RWPE2 (cell line): ENCODE results near the gene TINCR.

Experiments used
- ATAC-seq: fragments of 200-7000 bp; cut with Tn5 transposase; 3 replicates; pipeline ENCODE4 v1.9.1; 2021; ENCODE audit warnings: low read depth
- DNase-seq: peaks from one replicate; pipeline ENCODE4 v3.0.0-alpha.2; 2020; ENCODE audit warnings: low spot score
- H3K27ac ChIP-seq: fragments of 450-650 bp; 2 replicates; pipeline ENCODE4 v1.5.1; 2017; ENCODE audit warnings: mild to moderate bottlenecking; ENCODE audit not compliant: poor library complexity, severe bottlenecking
- H3K27me3 ChIP-seq: fragments of 250-450 bp; sonication (Bioruptor Pico); 2 replicates; pipeline ENCODE4 v1.5.1; 2021; ENCODE audit warnings: mild to moderate bottlenecking, moderate library complexity; ENCODE audit not compliant: insufficient read depth, poor library complexity, severe bottlenecking
- H3K36me3 ChIP-seq: fragments of 250-450 bp; sonication (Bioruptor Pico); 2 replicates; pipeline ENCODE4 v1.5.1; 2020; ENCODE audit warnings: low read depth, mild to moderate bottlenecking, moderate library complexity
- H3K4me1 ChIP-seq: fragments of 250-450 bp; sonication (Bioruptor Pico); 2 replicates; pipeline ENCODE4 v1.5.1; 2021; ENCODE audit warnings: mild to moderate bottlenecking, moderate library complexity; ENCODE audit not compliant: insufficient read depth, poor library complexity, severe bottlenecking
- H3K4me3 ChIP-seq: fragments of 250-450 bp; sonication (Bioruptor Pico); 2 replicates; pipeline ENCODE4 v1.5.1; 2021; ENCODE audit warnings: mild to moderate bottlenecking, moderate library complexity; ENCODE audit not compliant: severe bottlenecking
- H3K9me3 ChIP-seq: fragments of 250-450 bp; sonication (Bioruptor Pico); 2 replicates; pipeline ENCODE4 v1.5.1; 2021; ENCODE audit warnings: mild to moderate bottlenecking, moderate library complexity; ENCODE audit not compliant: severe bottlenecking
- CTCF ChIP-seq: fragments of 450-650 bp; IDR thresholded peaks from one replicate; pipeline ENCODE4 v1.5.1; 2017; ENCODE audit warnings: mild to moderate bottlenecking, moderate library complexity; ENCODE audit not compliant: poor library complexity, severe bottlenecking

TINCR gene

DNA sequence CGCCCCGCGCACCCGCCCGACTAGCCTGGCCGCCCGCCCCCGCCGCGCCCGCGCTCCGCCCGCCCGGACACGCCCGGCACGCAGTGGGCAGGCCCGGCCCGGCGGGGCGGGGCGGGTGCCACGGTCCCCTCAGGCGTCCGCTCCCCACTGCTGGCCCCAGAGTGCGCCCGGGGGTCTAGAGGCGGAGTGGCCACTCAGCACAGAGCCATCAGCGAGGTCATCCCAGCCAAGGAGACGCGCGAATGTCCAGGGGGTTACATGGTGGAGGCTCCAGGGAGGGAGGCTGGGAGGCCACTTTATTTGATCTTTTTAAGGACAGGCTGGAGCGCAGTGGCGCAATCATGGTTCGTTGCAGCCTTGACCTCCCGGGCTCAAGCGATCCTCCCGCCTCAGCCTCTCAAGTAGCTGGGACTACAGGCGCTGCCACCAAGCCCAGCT lies 236 bp upstream of the TINCR start:
- no peak for DNase-seq
- no peak for ATAC-seq
- TF ChIP-seq CTCF, result no peak
- peaks cover 14% of the 10 kb centered on the region for H3K27me3 ChIP-seq
- H3K36me3 ChIP-seq, result no peaks in the 10 kb centered on the region
- peak overlapping the region; percentile 17 for H3K4me3 ChIP-seq
- no peaks in the 10 kb centered on the region for H3K4me1 ChIP-seq
- H3K9me3 ChIP-seq, result no peaks in the 10 kb centered on the region
- no peak overlapping the region for H3K27ac ChIP-seq

DNA sequence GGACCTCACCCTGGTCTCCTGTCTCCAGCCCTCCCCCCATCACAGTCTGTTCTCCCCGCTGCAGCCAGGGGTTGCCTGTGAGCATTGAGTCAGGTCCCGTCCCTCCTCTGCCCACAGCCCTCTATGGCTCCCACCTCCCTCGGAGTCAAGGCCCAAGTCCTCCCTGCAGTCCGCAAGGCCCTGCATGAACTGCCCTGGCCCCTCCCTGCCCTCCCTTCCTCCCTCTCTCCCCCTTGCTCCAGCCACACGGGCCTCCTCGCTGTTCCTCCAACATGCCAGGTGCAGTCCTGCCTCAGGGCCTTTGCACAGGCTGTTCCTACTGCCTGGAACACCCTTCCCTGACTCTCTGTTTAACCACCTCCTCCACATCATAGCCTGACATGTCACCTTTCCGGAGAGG lies 2.8 kb downstream of the TINCR start:
- Histone ChIP-seq H3K9me3 (no peaks in the 10 kb centered on the region), H3K27ac (no peak overlapping the region), H3K36me3 (no peaks in the 10 kb centered on the region), H3K4me3 (no peak overlapping the region), H3K27me3 (peaks cover 14% of the 10 kb centered on the region), H3K4me1 (no peaks in the 10 kb centered on the region)
- TF ChIP-seq CTCF, result no peak
- ATAC-seq, result no peak
- no peak for DNase-seq

DNA sequence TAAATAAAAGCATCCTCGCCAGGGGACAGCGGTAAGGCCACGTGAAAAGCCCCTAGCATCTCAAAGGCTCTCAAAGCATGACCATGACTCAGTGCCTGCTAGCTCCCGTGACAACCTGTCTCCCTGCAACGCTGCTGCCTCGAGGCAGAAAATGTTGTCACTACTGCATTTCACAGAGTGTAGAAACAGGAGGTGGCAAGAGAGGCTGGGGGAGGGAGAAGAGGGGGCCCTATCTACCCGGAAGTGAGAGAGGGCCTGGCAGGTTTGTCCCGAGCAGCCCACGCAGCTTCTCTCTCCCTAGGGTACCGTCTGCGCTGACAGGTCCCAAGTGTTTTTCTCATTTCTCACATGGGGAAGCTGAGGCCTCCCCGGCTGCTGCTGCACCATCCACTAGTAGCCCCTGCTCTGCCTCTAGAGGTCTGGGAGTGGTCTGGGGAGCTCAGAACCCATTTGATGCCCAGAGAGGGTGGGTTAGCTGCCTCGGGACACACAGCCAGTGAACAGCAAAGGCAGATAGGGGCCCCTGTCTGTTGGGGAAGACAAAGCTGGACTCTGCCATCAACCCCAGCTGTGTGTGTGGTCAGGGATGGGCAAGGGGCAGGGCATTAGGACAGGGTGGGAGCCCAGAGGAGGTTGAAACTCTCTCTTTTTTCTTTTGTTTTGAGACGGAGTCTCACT lies 3.7 kb downstream of the TINCR start:
- Histone ChIP-seq H3K4me1 (no peaks in the 10 kb centered on the region), H3K27ac (no peak overlapping the region), H3K9me3 (no peaks in the 10 kb centered on the region), H3K36me3 (no peaks in the 10 kb centered on the region), H3K27me3 (peaks cover 14% of the 10 kb centered on the region), H3K4me3 (no peak overlapping the region)
- DNase-seq (no peak), ATAC-seq (no peak)
- TF ChIP-seq CTCF, result no peak

DNA sequence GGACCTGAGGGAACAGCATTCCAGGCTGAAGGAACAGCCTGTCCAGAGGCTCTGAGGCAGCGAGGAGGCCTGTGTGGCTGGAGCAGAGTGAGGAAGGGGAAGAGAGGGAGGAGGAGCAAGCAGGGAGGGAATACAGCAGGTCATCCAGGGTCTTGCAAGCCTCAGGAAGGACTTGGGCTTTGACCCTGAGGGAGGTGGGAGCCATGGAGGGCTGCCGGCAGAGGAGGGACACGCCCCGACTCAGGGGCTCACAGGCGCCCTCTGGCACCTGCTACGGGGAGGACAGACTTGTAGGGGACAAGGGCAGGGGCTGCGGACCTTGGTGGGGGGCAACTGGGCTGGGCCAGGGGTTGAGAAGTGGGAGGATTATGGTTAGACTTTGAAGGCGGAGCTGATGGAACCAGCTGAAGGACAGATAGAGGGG lies 4.7 kb downstream of the TINCR start:
- peaks cover 14% of the 10 kb centered on the region for H3K27me3 ChIP-seq
- ATAC-seq (no peak), DNase-seq (no peak)
- no peak overlapping the region for H3K4me3 ChIP-seq
- no peaks in the 10 kb centered on the region for H3K9me3 ChIP-seq
- no peak overlapping the region for H3K27ac ChIP-seq
- TF ChIP-seq CTCF, result no peak
- no peaks in the 10 kb centered on the region for H3K4me1 ChIP-seq
- no peaks in the 10 kb centered on the region for H3K36me3 ChIP-seq

GRCh38 chr19:5562280-5562679 lies 5.5 kb downstream of the TINCR start:
- H3K4me1 ChIP-seq, result no peaks in the 10 kb centered on the region
- H3K27me3 ChIP-seq, result peaks cover 13% of the 10 kb centered on the region
- ATAC-seq (no peak), DNase-seq (no peak)
- H3K9me3 ChIP-seq, result no peaks in the 10 kb centered on the region
- no peak for TF ChIP-seq CTCF
- H3K4me3 ChIP-seq, result no peak overlapping the region
- H3K27ac ChIP-seq, result no peak overlapping the region
- H3K36me3 ChIP-seq, result no peaks in the 10 kb centered on the region
